HG03469 (cell line): ENCODE results near the gene HNRNPH2.

Experiments
- ATAC-seq: cut with Tn5 transposase; IDR thresholded peaks from one replicate; pipeline ENCODE4 v1.9.1; 2021; ENCODE audit warnings: mild to moderate bottlenecking, moderate library complexity, moderate number of reproducible peaks; ENCODE audit not compliant: unreplicated experiment

HNRNPH2 gene

GRCh38 chrX:101452056-101452455 is 44.0 kb downstream of the HNRNPH2 start:
- no peak for ATAC-seq

- no peak for ATAC-seq
Observed at GRCh38 chrX:101460669-101461068, 52.6 kb downstream of the HNRNPH2 start.

GRCh38 chrX:101462892-101463291 is 54.9 kb downstream of the HNRNPH2 start:
- ATAC-seq, result no peak
